Activated CD8-positive, alpha-beta T cell treated with anti-CD3 and anti-CD28 coated beads, Interleukin-2, amount 10 ng/mL, durations not matched to agents 7 days and 5 days (primary cell): Measurements from ENCODE around the gene ALX4. TPM values are rescaled to one million over a fixed set of nuclear protein-coding genes. Genes with fewer than 3 reads are reported as not detected.
A peak's percentile ranks its signal among the peaks of the same experiment; 100 is the strongest.

Experiments
- ATAC-seq: fragments of 150-1000 bp; cut with Tn5 transposase; one replicate; pipeline ENCODE4 v1.10.0; 2021; ENCODE audit warnings: moderate library complexity
- CTCF ChIA-PET: fragments of 350-600 bp; sonication (Branson Sonifier 250); formaldehyde crosslinking; loops from one replicate; lab custom pipeline; 2021; ENCODE audit warnings: antibody characterized with exemption; lab: Charles Lee
- POLR2A ChIA-PET: fragments of 350-600 bp; sonication (Branson Sonifier 250); formaldehyde crosslinking; loops from one replicate; lab custom pipeline; 2021; ENCODE audit warnings: antibody characterized with exemption; lab: Charles Lee
- DNase-seq: peaks from one replicate; pipeline ENCODE4 v3.0.0-alpha.2; 2020
- H3K27ac Mint-ChIP-seq: one replicate; pipeline ENCODE4 v1.8.0; 2021; ENCODE audit warnings: mild to moderate bottlenecking, mixed read lengths
- H3K27me3 Mint-ChIP-seq: one replicate; pipeline ENCODE4 v1.8.0; 2021; ENCODE audit warnings: low read depth, mixed read lengths
- H3K36me3 Mint-ChIP-seq: one replicate; pipeline ENCODE4 v1.8.0; 2021; ENCODE audit warnings: low read depth, mixed read lengths
- H3K4me1 Mint-ChIP-seq: one replicate; pipeline ENCODE4 v1.8.0; 2021; ENCODE audit warnings: low read depth, mixed read lengths
- H3K4me3 Mint-ChIP-seq: one replicate; pipeline ENCODE4 v1.8.0; 2021; ENCODE audit warnings: mild to moderate bottlenecking, mixed read lengths
- H3K9me3 Mint-ChIP-seq: one replicate; pipeline ENCODE4 v1.8.0; 2022; ENCODE audit warnings: mixed read lengths; ENCODE audit not compliant: insufficient read depth
- total RNA-seq, 2 experiments: library from RNA; stranded (reverse); gene quantifications; one replicate each; pipeline ENCODE4 v1.2.3, GENCODE V29; 2021

The ALX4 gene
- total RNA-seq, 2 experiments from 2014 or later, result not detected

DNA sequence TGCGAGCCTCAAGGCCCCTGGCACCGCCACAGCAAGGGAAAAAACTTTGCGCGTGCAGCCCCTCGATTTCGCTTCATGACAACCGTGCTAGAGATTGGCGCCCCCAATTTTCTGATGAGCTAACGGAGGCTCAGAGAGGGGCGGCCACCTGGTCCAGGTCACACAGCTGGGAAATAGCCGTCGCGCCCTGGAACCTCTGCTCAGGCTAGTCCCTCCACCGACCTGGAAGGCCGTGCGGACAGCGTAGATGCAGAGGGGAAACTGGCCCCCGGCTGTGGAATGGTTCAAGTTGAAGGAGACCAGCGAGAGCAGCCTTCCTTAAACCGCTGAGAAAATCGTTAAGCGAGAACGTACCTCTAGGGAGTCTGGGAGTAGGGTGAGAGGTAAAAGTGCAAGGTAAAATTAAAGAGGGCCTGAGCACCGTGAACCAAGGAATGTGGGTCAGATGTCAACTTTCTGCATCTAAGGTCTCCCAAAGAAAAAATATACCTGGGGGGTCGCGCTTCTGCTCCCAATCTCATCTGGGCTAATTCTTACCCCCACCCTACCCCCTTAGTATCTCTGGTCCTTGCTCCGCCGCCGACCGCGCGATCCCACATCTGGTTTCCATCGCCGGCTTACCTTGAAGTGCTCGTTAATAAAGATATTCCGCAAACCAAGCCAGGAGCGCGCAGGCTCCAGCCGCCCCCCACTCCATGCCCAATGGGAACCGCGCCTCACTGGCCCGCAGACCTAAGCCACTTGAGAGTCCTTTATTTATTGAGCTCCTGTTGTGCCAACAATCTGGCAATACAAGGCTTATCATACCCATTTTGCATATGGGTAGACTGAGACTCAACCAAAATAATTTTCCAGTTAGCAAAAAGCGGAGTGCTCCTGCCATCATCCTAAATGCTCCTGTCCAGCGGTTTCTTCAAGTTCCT lies 1.7 kb upstream of the ALX4 start:
- ChIA-PET POLR2A (no interaction called here), CTCF (no interaction called here)
- H3K36me3 Mint-ChIP-seq, result no peaks in the 10 kb centered on the region
- peaks cover 9% of the 10 kb centered on the region for H3K4me1 Mint-ChIP-seq
- H3K4me3 Mint-ChIP-seq, result no peak overlapping the region
- H3K9me3 Mint-ChIP-seq, result no peaks in the 10 kb centered on the region
- no peak overlapping the region for H3K27ac Mint-ChIP-seq
- peaks cover 91% of the 10 kb centered on the region for H3K27me3 Mint-ChIP-seq
- no peak for ATAC-seq
- DNase-seq, result no peak

- DNase-seq (no peak), ATAC-seq (no peak)
- Mint-ChIP-seq H3K9me3 (no peaks in the 10 kb centered on the region), H3K4me3 (peak overlapping the region; percentile 36), H3K27ac (peak overlapping the region; percentile 77), H3K27me3 (peaks cover 91% of the 10 kb centered on the region), H3K36me3 (no peaks in the 10 kb centered on the region), H3K4me1 (peaks cover 14% of the 10 kb centered on the region)
- POLR2A ChIA-PET, result no interaction called here
- CTCF ChIA-PET, result no interaction called here
These were observed 729 bp upstream of the ALX4 start for GRCh38 chr11:44310463-44311272.

DNA sequence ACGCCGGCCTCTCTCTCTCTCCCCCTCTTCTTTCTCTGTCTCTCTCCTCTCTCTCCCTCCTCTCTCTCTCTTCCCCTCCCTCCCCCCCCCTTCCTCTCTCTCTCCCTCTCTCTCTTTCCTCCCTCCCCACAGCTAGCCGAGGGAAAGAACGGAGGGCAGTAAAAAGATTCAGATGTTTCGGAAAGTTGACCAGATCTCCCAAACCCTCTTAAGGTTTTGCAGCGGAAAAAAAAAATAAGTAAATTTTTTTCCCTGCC lies 195 bp upstream of the ALX4 start:
- Mint-ChIP-seq H3K27me3 (peaks cover 91% of the 10 kb centered on the region), H3K4me3 (no peak overlapping the region), H3K4me1 (peaks cover 19% of the 10 kb centered on the region), H3K9me3 (no peaks in the 10 kb centered on the region), H3K27ac (no peak overlapping the region), H3K36me3 (no peaks in the 10 kb centered on the region)
- no peak for DNase-seq
- CTCF ChIA-PET, result no interaction called here
- ATAC-seq, result no peak
- POLR2A ChIA-PET, result no interaction called here

- DNase-seq (no peak), ATAC-seq (no peak)
- Mint-ChIP-seq H3K27ac (no peak overlapping the region), H3K36me3 (no peaks in the 10 kb centered on the region), H3K9me3 (no peaks in the 10 kb centered on the region), H3K27me3 (peaks cover 87% of the 10 kb centered on the region), H3K4me3 (no peak overlapping the region), H3K4me1 (peaks cover 29% of the 10 kb centered on the region)
- ChIA-PET CTCF (no interaction called here), POLR2A (no interaction called here)
These were observed 939 bp downstream of the ALX4 start for GRCh38 chr11:44308923-44309477.

DNA sequence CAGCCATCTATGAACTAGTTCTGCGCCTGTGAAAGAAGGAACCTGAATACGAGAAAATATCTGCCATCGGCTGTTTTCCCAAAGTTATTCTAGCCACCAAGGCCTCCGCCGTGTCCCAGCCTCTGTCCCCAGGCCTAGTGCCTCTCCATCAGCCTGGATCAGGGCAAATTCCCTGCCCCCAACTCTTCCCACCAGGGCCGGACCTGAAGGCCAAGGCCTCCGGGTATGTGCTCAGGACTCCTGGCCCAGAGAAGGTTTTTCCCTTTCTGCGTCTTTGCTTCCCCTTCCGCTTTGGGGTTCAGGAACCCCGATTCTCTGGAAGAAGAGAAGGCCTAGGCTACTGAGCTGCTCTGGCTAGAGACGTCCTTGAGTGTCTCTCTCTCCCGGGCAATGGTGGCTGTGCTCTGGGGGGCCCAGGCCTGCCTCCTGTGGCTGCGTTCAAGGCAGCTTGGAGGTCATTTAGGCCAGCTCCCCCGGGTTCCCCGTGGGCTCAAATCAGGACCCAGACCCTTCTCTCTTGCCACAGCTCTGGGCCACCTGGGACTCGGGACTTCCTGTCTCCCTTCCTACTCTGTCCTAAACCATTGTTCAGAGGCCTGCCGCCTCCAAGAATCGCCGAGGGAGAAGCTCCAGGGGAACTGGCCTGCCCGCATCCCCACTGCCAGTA lies 1.6 kb downstream of the ALX4 start:
- H3K4me1 Mint-ChIP-seq, result peaks cover 31% of the 10 kb centered on the region
- ATAC-seq, result no peak
- POLR2A ChIA-PET, result no interaction called here
- DNase-seq, result no peak
- H3K27me3 Mint-ChIP-seq, result peaks cover 87% of the 10 kb centered on the region
- CTCF ChIA-PET, result no interaction called here
- H3K27ac Mint-ChIP-seq, result no peak overlapping the region
- no peaks in the 10 kb centered on the region for H3K9me3 Mint-ChIP-seq
- no peak overlapping the region for H3K4me3 Mint-ChIP-seq
- no peaks in the 10 kb centered on the region for H3K36me3 Mint-ChIP-seq

GRCh38 chr11:44307340-44308099 lies 2.4 kb downstream of the ALX4 start:
- peaks cover 87% of the 10 kb centered on the region for H3K27me3 Mint-ChIP-seq
- H3K27ac Mint-ChIP-seq, result no peak overlapping the region
- DNase-seq (no peak), ATAC-seq (no peak)
- H3K9me3 Mint-ChIP-seq, result no peaks in the 10 kb centered on the region
- ChIA-PET POLR2A (no interaction called here), CTCF (interaction anchor here (0.8 kb wide), 1 partner anchor 12 kb away, joined by 3 read pairs; no protein-coding TSS in a partner anchor)
- peaks cover 31% of the 10 kb centered on the region for H3K4me1 Mint-ChIP-seq
- no peaks in the 10 kb centered on the region for H3K36me3 Mint-ChIP-seq
- no peak overlapping the region for H3K4me3 Mint-ChIP-seq

- peaks cover 31% of the 10 kb centered on the region for H3K4me1 Mint-ChIP-seq
- H3K9me3 Mint-ChIP-seq, result no peaks in the 10 kb centered on the region
These were observed 3.1 kb downstream of the ALX4 start for GRCh38 chr11:44306918-44307244.

DNA sequence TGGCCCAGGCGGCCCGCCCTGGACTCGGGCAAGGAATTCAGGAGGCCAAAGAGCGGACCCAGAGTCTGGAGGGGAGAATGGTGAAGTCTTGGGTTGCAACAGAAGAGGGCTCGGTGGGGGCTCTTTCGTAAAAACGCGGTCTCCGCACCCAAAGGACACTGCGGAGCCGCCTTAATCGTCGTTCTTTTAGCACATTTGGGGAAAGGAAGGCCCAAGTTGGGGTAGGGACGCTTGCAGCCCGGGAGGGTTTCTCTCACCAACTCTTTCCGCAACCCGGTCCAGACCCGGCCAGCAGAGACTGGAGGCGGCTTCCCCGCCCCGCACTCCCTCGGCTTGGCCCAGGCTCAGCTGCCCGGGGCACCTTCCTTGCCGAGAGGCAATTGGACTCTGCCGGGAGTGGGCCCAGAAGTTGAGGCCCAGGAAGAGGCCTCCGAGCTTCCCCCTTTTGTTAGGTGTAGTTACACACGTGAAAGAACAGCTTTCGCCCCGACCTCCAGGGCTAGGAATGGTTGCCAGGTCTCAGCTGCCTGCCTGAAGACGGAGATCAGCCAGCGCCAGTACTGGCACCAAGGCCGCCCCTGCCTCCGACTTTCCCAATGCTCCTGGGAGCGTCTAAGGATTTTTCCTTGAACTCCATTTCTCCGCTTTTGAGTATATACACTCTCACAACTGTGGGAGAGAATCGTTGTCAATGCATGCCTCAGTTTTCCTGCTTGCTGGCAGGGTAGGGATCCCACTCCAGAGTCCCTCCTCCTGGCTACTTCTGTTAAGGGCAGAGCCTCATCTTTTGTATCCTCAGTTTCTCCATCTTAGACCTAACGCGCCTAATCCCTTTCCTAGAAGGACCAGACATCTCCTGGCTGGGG lies 3.7 kb downstream of the ALX4 start:
- peak overlapping the region; percentile 82 for H3K4me3 Mint-ChIP-seq
- H3K9me3 Mint-ChIP-seq, result no peaks in the 10 kb centered on the region
- ChIA-PET POLR2A (no interaction called here), CTCF (no interaction called here)
- ATAC-seq (peak; percentile 12), DNase-seq (no peak)
- peaks cover 85% of the 10 kb centered on the region for H3K27me3 Mint-ChIP-seq
- H3K36me3 Mint-ChIP-seq, result no peaks in the 10 kb centered on the region
- peaks cover 31% of the 10 kb centered on the region for H3K4me1 Mint-ChIP-seq
- H3K27ac Mint-ChIP-seq, result no peak overlapping the region

More at GRCh38 chr11:44306918-44307244, 3.1 kb downstream of the ALX4 start:
- peaks cover 87% of the 10 kb centered on the region for H3K27me3 Mint-ChIP-seq
- no peak overlapping the region for H3K27ac Mint-ChIP-seq
- H3K36me3 Mint-ChIP-seq, result no peaks in the 10 kb centered on the region
- peak overlapping the region; percentile 82 for H3K4me3 Mint-ChIP-seq
- POLR2A ChIA-PET, result no interaction called here
- CTCF ChIA-PET, result interaction anchor here (0.8 kb wide), 1 partner anchor 13 kb away, joined by 3 read pairs; no protein-coding TSS in a partner anchor
- ATAC-seq (no peak), DNase-seq (no peak)

- peak overlapping the region; percentile 82 for H3K4me3 Mint-ChIP-seq
- ATAC-seq, result peak; percentile 75
- peaks cover 29% of the 10 kb centered on the region for H3K4me1 Mint-ChIP-seq
- peak; percentile 75 for DNase-seq
- H3K27me3 Mint-ChIP-seq, result peaks cover 78% of the 10 kb centered on the region
- no peaks in the 10 kb centered on the region for H3K9me3 Mint-ChIP-seq
- CTCF ChIA-PET, result no interaction called here
- H3K27ac Mint-ChIP-seq, result no peak overlapping the region
- POLR2A ChIA-PET, result no interaction called here
- no peaks in the 10 kb centered on the region for H3K36me3 Mint-ChIP-seq
These were observed 4.4 kb downstream of the ALX4 start for GRCh38 chr11:44305470-44306051.

DNA sequence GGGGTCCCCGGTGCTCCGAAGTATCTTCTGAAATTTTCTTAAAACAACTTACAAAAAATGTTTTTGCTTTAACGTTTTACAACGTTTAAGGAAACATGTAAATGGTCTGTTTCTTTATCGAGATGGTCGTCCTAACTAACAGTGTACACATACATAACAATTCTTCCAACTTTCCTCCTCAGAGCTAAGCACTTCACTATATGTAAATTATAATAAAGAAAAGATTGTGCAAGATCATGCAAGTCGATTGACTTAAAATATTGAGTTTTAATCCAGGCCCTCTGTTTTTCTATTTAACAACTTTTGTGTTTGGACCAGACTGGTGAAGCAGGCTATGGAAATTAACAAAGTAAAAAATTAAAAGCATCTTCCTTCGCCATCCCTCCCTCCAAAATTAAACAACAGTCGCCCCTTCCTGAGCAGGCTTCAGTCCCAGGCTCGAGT lies 4.9 kb downstream of the ALX4 start:
- ChIA-PET POLR2A (no interaction called here), CTCF (no interaction called here)
- H3K27ac Mint-ChIP-seq, result no peak overlapping the region
- DNase-seq (no peak), ATAC-seq (no peak)
- peaks cover 77% of the 10 kb centered on the region for H3K27me3 Mint-ChIP-seq
- H3K9me3 Mint-ChIP-seq, result no peaks in the 10 kb centered on the region
- peak overlapping the region; percentile 82 for H3K4me3 Mint-ChIP-seq
- H3K4me1 Mint-ChIP-seq, result peaks cover 29% of the 10 kb centered on the region
- no peaks in the 10 kb centered on the region for H3K36me3 Mint-ChIP-seq
